OCI-LY7 (cell line): Measurements from ENCODE around the gene TMEM135.

ENCODE experiments used
- EZH2phosphoT487 ChIP-seq: fragments of 200-600 bp; sonication (generic); IDR thresholded peaks from 2 replicates; pipeline ENCODE4 v1.6.1; 2018; ENCODE audit warnings: low read depth, borderline replicate concordance, mild to moderate bottlenecking, mixed run types, antibody characterized with exemption, low read length, moderate library complexity, mixed read lengths
- TF ChIP-seq, protein P1 (sequence below): fragments of 200-600 bp; sonication (generic); conservative IDR thresholded peaks from 2 replicates; pipeline ENCODE4 v1.5.1; 2014; ENCODE audit warnings: mild to moderate bottlenecking, antibody characterized with exemption, low read length, moderate library complexity, mixed read lengths

- TF ChIP-seq, protein P1, sequence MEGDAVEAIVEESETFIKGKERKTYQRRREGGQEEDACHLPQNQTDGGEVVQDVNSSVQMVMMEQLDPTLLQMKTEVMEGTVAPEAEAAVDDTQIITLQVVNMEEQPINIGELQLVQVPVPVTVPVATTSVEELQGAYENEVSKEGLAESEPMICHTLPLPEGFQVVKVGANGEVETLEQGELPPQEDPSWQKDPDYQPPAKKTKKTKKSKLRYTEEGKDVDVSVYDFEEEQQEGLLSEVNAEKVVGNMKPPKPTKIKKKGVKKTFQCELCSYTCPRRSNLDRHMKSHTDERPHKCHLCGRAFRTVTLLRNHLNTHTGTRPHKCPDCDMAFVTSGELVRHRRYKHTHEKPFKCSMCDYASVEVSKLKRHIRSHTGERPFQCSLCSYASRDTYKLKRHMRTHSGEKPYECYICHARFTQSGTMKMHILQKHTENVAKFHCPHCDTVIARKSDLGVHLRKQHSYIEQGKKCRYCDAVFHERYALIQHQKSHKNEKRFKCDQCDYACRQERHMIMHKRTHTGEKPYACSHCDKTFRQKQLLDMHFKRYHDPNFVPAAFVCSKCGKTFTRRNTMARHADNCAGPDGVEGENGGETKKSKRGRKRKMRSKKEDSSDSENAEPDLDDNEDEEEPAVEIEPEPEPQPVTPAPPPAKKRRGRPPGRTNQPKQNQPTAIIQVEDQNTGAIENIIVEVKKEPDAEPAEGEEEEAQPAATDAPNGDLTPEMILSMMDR, result no peak
- TF ChIP-seq EZH2phosphoT487, result no peak
Observed at GRCh38 chr11:87012673-87013072, 25.1 kb upstream of the TMEM135 start.
